IPS-18c (cell line): ENCODE results near the gene FARP1.

Experiments
- H3K4me3 ChIP-seq: 2 replicates; pipeline ENCODE4 v1.7.0; 2013; ENCODE audit warnings: low read depth, mild to moderate bottlenecking, low read length, moderate library complexity; ENCODE audit not compliant: insufficient read depth
- H3K9me3 ChIP-seq: one replicate; pipeline ENCODE4 v1.6.1; 2013; ENCODE audit warnings: mild to moderate bottlenecking, low read length, moderate library complexity; ENCODE audit not compliant: control insufficient read depth, insufficient read depth

Gene FARP1

DNA sequence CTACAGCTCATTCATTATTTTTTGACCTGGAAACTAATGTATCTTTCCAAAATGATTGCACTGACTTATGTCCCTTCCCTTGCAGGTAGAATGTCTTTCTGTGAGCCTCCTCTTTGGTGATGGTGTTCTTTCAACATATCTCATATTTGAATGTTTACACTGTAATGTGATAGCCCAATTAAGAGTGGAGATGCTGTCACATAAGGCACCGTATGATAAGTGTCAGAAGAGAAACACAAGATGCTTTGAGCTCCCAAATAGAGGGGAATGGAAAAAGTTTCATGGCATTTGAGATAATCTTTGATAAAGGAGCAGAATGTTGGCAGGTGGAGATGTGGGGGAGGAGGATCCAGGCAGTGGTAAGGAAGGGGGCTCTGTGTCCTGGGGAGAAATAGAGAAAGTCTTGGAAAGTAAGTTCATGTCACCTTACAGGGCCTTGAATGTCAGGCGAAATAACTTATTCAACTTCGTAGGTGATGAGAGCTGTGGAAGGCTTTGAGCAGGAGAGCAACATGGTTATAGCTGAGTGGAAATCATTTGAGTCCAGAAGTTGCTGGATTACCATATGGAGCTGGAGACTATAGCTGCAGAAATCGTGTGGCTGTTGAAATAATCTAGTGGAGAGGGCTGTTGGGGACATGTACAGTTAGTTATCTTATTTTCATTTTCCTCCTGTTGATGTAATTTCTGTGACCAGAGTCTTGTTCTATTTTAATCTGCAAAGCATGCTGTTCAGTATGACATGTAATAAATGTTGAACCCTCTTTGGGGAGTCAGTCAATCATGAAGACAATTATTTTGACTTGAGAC, 44.5 kb downstream of the FARP1 start:
- H3K4me3 ChIP-seq: no peak overlapping the region
- H3K9me3 ChIP-seq: no peaks in the 10 kb centered on the region

DNA sequence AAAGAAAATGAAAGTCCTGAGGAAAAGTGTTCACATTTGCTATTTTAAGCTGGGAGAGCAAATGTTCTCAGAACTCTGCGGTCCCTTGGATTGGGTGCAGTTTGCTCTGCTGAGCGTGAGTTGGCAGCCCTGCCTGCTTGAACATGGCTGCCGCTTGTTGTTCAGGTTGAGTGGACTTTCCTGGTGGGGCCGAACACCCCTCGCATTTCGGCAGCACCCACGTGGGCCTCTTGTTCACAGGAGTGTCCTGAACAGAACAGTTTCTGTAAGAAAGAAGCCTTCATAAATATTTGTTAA, 45.0 kb downstream of the FARP1 start:
- Histone ChIP-seq H3K9me3 (no peaks in the 10 kb centered on the region), H3K4me3 (no peak overlapping the region)

DNA sequence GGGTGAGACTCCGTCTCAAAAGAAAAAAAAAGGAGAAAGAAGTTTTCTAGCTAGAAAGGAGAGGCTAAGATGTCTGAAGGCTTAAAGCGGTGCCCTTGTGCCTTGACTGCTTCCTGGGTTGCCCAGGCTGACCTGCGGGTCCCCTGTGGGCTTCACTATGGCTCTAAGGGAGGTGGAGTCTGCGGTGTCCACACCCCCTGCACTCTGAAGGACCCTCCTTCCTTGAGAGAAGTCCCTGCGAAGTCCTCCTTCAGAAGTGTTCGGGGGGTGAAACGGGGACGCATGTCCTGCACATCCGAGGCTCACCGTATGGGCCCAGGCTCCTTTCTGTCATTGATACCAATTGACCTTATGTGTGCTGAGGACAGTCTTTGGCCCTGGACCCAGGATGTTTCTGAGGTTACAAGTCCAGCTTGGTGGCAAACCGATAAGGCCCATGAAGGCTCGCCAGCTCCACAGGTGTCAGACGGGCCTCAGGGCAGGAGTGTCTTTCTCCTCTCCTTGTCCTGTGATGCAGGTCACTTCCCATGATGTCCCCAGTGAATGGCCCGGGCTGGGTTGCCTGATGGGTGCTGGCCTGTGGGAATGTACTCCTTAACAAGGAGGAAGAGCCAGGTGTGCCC, 45.8 kb downstream of the FARP1 start:
- Histone ChIP-seq H3K9me3 (no peaks in the 10 kb centered on the region), H3K4me3 (no peak overlapping the region)

DNA sequence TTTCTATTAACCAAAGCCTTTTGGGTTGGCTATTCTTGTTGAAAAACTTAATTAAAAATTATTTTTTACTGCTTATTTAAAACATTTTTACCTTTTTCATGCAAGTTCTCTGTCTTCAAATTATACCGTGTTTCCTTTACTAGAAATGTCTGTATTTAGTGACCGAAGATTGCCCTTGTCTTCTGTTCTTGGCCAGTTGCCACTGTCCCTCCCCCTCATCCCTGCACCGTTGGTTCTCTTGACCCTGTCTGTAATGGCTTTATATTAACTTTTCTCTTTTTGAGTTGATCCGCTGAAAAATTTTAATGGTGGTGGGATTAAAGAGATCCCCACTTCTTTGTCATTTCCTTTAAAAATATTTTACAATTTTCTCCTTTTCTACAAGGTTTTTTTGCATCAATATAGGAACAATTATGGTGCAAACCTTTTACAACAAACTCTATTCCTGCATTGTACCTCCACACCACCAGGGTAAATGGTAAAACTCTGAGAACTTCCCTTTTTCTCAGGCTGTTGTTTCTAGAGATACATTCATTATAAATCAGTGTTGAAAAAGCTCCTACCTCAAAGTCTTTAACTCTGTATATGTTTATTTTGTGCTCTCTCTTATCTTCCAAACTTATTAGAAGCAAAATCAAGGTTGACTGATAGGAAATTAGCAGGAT, 47.1 kb downstream of the FARP1 start:
- no peaks in the 10 kb centered on the region for H3K9me3 ChIP-seq
- no peak overlapping the region for H3K4me3 ChIP-seq

DNA sequence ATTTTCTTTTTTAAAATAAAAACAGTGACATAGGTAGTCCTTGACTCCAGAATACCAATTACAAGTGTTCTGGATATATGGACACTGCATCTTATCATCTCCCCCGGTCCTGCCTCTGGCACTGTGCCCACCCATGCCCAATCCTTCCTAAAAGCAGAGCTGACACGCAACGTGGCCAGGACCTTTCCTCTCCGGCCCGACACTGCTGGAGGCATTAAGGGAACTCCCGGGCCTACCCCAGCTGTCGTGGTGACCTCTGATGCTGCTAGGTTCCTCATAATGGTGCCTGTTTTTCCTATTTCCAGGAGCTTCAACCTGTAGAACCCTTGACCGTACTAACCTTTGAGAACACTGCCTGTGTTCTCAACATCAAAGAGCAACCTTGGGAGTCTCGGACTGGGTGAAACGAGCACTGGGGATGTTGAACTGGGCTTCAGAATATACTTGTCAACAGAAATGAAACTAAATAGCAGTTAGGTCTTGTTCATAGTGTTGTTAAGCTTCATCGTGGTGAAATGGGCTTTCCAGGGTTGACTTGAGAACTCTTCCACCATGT, 48.1 kb downstream of the FARP1 start:
- no peaks in the 10 kb centered on the region for H3K9me3 ChIP-seq

DNA sequence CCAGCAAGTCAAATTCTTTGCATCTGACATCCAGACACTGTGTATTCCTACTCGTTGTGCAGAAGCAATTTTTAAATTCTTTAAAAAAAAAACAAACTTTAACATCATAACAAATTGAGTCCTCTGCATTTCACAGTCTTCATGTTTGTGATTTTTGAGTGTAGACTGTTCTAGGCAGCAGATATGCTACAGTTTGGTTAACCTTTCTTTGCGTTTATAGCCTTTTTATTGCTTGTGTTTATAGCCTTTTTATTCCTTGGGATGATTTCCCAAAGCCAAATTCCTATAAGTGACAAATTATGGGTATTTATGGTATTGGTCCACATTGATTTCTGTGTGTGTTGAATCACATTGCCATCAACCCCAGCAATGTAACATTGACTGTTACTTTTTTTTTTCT, 49.1 kb downstream of the FARP1 start:
- no peak overlapping the region for H3K4me3 ChIP-seq
- no peaks in the 10 kb centered on the region for H3K9me3 ChIP-seq

More for the DNA sequence above, 48.1 kb downstream of the FARP1 start:
- H3K4me3 ChIP-seq: no peak overlapping the region

DNA sequence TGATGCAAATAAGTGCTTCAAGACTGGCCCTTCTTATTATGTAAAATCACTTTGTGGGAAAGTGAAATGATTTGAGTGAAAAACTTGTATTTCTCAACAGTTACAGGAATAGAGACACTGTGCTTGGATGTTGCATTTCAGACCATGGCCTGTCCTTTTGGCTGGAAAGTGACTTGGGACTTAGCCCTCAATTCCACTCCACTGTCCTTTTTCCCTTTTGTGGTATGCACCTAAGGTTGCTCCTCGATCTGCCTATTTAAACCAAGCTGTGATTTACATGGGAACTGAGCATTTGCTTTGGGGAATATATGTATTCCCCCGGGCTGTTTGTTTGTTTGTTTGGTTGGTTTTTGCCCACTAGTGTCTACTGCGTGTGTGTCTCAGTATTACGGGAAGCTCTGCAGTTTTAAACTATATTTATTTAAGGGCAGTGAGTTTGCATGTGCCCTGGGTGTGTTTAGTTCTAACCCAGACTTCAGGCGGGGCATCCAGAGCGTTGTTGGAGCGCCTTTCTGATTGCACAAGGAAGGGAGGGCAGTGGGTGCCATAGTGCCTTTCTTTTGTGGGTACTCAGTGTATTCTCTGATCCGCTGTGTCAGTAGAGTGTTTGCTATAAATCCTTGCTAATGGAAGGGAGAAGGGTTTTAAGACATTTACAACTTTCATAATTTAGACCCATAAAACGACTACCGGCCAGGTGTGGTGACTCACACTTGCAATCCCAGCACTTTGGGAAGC, 52.3 kb downstream of the FARP1 start:
- H3K4me3 ChIP-seq: no peak overlapping the region

DNA sequence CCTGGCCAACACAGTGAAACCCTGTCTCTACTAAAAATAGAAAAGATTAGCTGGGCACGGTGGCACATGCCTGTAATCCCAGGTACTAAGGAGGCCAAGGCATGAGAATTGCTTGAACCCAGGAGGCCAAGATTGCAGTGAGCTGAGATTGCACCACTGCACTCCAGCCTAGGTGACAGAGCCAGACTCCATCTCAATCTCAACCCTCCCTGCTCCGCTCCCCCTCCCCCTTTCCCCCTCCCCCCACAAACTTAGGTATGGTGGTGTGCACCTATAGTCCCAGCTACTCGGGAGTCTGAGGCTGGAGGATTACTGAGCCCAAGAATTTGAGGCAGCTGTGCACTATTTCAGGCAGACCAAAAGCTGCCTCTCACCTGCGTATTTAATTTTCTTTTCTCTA, 55.8 kb downstream of the FARP1 start:
- H3K4me3 ChIP-seq: no peak overlapping the region

More for the DNA sequence above, 52.3 kb downstream of the FARP1 start:
- no peaks in the 10 kb centered on the region for H3K9me3 ChIP-seq

DNA sequence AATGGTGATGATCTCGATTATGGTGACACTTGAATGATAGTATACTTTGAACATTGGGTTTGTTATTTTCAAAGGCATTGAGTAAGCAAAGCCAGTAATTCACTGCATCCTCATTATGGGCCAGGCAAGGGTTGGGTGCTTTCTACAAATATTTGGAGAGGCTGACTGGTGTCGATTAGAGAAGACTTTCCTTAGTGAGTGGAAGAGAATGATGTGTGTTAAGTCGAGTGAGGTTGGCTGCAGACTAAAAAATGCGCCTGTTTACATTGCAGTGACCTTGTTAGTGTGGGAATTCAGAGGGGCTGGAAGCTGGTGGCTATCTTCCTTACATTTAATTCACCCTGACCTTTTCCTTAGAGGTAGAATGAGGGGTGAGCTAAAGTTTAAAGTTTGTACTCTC, 56.6 kb downstream of the FARP1 start:
- H3K4me3 ChIP-seq: no peak overlapping the region
- H3K9me3 ChIP-seq: no peaks in the 10 kb centered on the region

More for the DNA sequence above, 55.8 kb downstream of the FARP1 start:
- no peaks in the 10 kb centered on the region for H3K9me3 ChIP-seq

DNA sequence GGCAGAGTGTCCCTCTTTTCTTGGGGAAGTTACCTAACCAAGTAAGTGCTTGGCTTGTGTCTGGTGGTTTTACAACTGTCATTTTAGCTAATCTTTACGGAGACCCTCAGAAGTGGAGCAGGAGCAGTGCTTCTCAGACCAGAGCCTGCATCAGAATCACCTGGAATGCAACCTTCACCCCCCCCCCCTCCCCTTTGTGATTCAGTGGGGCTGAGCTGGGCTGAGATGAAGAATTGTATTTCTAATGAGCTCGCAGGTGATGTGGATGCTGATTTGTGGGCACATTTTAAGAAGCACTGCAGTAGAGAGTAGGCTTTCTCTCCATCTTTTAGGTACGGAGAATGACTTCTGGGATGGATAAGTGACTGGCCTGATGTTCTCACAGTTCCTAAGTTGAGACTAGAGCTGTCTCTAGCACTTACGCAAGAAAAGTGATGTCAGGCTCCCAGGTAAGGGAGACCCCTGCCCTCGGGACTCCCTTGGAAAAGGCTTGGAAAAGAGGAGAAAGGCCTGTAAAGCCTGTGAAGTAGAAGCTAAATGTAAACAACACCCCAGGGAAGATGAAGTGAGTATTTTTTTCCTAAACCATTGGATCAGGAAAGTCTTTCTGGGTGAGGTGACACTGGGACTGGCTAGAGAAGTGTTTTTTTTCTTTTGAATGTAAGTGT, 57.5 kb downstream of the FARP1 start:
- Histone ChIP-seq H3K4me3 (no peak overlapping the region), H3K9me3 (no peaks in the 10 kb centered on the region)

DNA sequence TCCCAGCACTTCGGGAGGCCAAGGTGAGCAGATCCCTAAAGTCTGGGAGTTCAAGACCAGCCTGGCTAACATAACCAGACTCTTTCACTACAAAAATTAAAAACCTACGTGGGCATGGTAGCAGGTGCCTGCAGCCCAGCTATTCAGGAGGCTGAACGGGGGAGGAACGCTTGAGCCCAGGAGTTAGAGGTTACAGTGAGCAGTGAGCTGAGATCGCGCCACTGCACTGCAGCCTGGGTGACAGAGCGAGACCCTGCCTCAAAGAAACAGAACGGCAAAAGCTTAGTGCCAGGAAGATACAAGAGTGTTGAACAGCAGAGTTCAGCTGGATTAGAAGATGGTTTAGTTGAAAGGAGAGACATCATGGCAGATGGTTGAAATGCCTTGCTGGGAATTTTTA, 58.3 kb downstream of the FARP1 start:
- no peaks in the 10 kb centered on the region for H3K9me3 ChIP-seq
- H3K4me3 ChIP-seq: no peak overlapping the region

DNA sequence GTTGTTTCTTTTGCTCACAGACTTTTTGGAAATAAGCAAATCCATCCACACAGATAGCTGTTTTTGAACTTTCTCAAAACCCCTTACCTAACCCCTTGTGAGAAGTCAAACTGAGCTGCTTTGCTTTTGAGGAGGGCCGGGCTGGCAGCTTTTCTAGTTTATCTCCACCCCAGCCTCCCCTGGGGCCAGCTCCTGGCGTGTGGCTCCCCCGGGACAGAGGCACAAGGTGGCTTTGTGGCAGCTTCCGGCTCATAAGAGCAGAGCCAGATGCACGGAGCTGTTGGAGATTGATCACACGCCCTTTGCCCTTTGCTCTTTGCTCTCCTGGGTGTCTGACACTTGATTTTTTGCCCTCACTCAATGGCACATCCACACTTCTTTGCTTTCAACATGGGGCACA, 59.1 kb downstream of the FARP1 start:
- H3K4me3 ChIP-seq: no peak overlapping the region
- no peaks in the 10 kb centered on the region for H3K9me3 ChIP-seq

DNA sequence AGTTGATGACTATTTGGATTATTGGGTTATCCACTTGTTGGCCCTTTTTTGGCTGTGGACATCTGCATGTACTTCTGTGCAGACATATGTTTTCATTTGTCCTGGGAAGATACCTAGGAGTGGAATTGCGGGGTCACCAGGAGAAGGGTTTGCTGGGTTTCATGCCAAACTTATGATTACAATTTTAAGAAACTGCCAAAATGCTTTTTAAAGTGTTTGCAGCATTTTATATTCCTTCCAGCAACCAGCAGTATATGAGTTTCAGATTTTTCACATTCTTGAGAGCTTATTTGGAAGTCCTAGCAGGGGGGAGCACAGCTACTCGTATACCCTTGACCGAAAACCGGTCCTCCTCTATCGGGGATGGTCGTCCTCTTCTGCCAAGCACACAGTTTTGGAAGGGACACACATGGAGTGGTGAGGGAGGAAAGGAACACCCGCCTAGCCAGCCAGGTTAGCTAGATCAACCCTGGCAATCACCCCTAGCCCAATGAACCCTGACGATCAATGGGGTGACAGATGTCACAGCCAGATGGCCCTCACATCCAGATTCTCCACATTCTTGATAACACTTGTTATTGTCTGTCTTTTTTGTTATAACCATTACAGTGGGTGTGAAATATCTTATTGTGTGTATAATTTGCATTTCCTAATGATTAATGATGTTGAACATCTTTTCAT, 60.9 kb downstream of the FARP1 start:
- Histone ChIP-seq H3K4me3 (no peak overlapping the region), H3K9me3 (no peaks in the 10 kb centered on the region)

DNA sequence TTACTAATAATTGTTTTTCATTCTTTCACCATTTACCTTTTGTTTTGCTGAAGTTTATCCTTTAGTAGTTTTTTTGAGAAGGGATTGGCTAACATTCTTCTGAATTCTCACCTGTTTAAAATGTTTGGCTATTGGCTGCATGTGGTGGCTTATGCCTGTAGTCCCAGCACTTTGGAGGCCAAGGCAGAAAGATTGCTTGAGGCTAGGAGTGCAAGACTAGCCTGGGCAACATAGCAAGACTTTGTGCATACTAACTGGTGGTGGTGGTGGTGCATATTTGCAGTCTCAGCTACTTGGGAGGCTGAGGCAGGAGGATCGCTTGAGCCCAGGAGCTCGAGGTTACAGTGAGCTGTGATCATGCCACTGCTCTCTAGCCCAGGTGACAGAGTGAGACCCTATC, 61.7 kb downstream of the FARP1 start:
- H3K4me3 ChIP-seq: no peak overlapping the region
- no peaks in the 10 kb centered on the region for H3K9me3 ChIP-seq

DNA sequence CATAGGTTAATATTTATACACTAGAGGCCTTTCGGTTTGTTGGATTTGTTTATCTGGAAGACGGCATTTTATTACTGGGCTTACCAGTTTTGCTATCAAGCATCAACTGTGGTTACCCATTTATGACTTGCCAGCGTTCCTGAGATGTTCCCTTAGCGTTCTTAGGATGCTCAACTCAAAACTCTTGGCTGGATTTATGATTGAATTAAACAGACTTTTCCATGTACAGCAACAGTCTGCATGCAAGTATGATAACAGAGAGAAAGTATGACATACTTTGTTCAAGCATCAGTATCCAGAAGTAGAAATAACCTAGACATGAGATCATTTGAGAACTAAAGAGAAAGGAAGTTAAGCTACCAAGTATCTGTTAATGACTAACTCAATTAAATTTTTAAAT, 64.1 kb downstream of the FARP1 start:
- Histone ChIP-seq H3K4me3 (no peak overlapping the region), H3K9me3 (peaks cover 2% of the 10 kb centered on the region)

DNA sequence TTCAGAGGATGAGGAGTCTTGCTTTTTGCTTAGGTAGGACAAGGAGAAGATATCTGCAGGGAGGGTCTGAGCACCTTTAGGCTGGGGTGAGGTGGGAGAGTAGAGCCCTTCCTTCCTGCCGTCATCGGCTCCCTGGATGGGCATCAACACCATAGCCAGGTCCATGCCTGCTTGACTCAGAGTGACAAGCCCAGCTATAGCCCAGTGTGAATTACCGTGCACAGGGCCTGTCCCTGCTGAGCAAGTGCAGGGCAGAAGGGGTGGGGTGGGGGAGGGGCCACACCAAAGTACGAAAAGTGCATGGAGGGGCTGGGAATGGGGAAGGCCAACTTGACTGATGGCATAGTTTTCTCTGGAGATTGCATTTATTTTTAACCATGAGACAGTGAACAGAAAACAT, 64.5 kb downstream of the FARP1 start:
- peaks cover 2% of the 10 kb centered on the region for H3K9me3 ChIP-seq

DNA sequence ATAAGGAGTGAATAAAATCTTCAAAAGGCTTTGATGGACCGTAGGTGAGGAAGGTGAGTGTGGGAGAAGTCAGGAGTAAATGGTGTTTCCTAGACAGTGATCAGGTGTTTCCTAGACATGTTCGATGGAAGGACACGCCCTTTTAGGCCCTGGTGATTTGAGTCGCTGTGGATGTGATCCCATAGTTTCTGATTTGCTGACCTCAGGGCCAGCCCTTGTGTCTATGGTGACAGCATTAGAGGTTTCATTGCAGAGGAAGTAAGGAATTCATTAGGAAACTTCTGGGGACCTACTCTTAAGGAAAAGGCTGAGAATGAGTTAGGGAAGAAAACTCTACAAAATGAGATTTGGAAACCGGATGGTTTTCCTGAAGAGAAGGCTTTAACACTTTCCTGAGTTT, 65.7 kb downstream of the FARP1 start:
- Histone ChIP-seq H3K9me3 (peaks cover 2% of the 10 kb centered on the region), H3K4me3 (no peak overlapping the region)

More for the DNA sequence above, 64.5 kb downstream of the FARP1 start:
- no peak overlapping the region for H3K4me3 ChIP-seq
